ENCODE results near the gene DLGAP1. TPM values are rescaled to one million over a fixed set of nuclear protein-coding genes. Genes with fewer than 3 reads are reported as not detected.

The DLGAP1 gene
- total and polyA plus RNA-seq, 10 of the 15 experiments (the other 5 are each of a cell fraction or from before 2014, with no cell fraction given), result 0.23 to 27.6 (median 1.9) TPM

GRCh38 chr18:3874581-3874980 is 580.5 kb downstream of the DLGAP1 start:
- DNase-seq (ENCODE audit: low read depth, low spot score) (no peak), FAIRE-seq (no peak), ATAC-seq (no peak)
- no TSS peak for BruUV-seq (replicated peaks)
- WGBS (ENCODE audit: insufficient coverage, insufficient replicate concordance, low lambda C conversion rate, missing lambda C conversion rate), result 31% methylated on average over 3 of the region's 3 CpGs
- CTCF ChIA-PET, result interaction anchor here (0.6 to 2.7 kb wide), 6 partner anchors 11 to 133 kb away, joined by 3 to 14 read pairs (median 4); no protein-coding TSS in a partner anchor
- H3K9ac ChIP-seq (ENCODE audit: control insufficient read depth, insufficient read depth, low read length), result no peak overlapping the region
- H3K4me1 ChIP-seq (ENCODE audit: control insufficient read depth, insufficient read depth, low read length), result no peaks in the 10 kb centered on the region
- POLR2A ChIA-PET, result interaction anchor here (1.1 kb wide), 1 partner anchor 114 kb away, joined by 3 read pairs; no protein-coding TSS in a partner anchor
- intact Hi-C loops (cut with micrococcal nuclease; ENCODE audit: unreplicated experiment), result loop anchor here (5.0 kb wide), 1 partner anchor 162 kb away; no protein-coding TSS in a partner anchor
- TF ChIP-seq PML (IDR thresholded peaks at IDR 0.05; ENCODE audit: low read length), result no peak
- no peak for TF ChIP-seq MXI1 (IDR thresholded peaks at IDR 0.05; ENCODE audit: low read depth, low read length)
- TF ChIP-seq ZBED1 (IDR thresholded peaks at IDR 0.05; ENCODE audit: borderline replicate concordance), result no peak
- TF ChIP-seq RBBP5 (conservative IDR thresholded peaks at IDR 0.05), result no peak
- TF ChIP-seq IKZF2 (IDR thresholded peaks at IDR 0.05), result no peak
- no peak for TF ChIP-seq MTA3 (IDR thresholded peaks at IDR 0.05; ENCODE audit: borderline replicate concordance, low read length)
- no peak for TF ChIP-seq NR2C2 (IDR thresholded peaks at IDR 0.05; ENCODE audit: borderline replicate concordance, control insufficient read depth, insufficient read length, low read depth)
- no peak for TF ChIP-seq BACH1 (IDR thresholded peaks at IDR 0.05; ENCODE audit: borderline replicate concordance)
- TF ChIP-seq POU2F2 (IDR thresholded peaks at IDR 0.05; ENCODE audit: borderline replicate concordance, low read depth, low read length), result no peak
- no peak for TF ChIP-seq FOXM1 (IDR thresholded peaks at IDR 0.05; ENCODE audit: low read depth, low read length)
- TF ChIP-seq TCF7 (IDR thresholded peaks at IDR 0.05; ENCODE audit: borderline replicate concordance), result no peak
- no peak overlapping the region for H3K27ac ChIP-seq (ENCODE audit: control insufficient read depth, insufficient read depth)
- no peak overlapping the region for H2AFZ ChIP-seq (ENCODE audit: control insufficient read depth, low read depth, low read length)
- H3K79me2 ChIP-seq (ENCODE audit: control insufficient read depth, insufficient read depth, low read length), result no peaks in the 10 kb centered on the region
- no peaks in the 10 kb centered on the region; the same call in 2 of the 3 replicates for H3K9me3 ChIP-seq (replicated peaks; ENCODE audit: control insufficient read depth, insufficient read depth, low read length)
- no peaks in the 10 kb centered on the region for H3K27me3 ChIP-seq (replicated peaks in 1 of 2; ENCODE audit: control insufficient read depth in 2 of 2, insufficient read depth in 2 of 2, low read length in 1 of 2)
- RAD21 ChIA-PET (ENCODE audit: unreplicated experiment), result interaction anchor here (1.3 to 1.9 kb wide), 2 partner anchors 32 to 103 kb away, joined by 5 read pairs; no protein-coding TSS in a partner anchor
- no peak overlapping the region for H3K4me3 ChIP-seq
- in situ Hi-C loops (cut with MboI), result no loop called here
- SMC1A ChIA-PET (ENCODE audit: uncharacterized antibody, unreplicated experiment), result interaction anchor here (1.0 to 2.4 kb wide), 7 partner anchors 25 to 120 kb away, joined by 3 to 16 read pairs (median 3); no protein-coding TSS in a partner anchor
- peaks cover 0 to 6% of the 10 kb centered on the region in 2 experiments; a peak in 2 of 4 replicates for H3K36me3 ChIP-seq (ENCODE audit: control insufficient read depth in 2 of 2, insufficient read depth in 2 of 2, low read length in 1 of 2)
- H4K20me1 ChIP-seq (ENCODE audit: control insufficient read depth, insufficient read depth), result no peaks in the 10 kb centered on the region
- no peak overlapping the region for H3K4me2 ChIP-seq (ENCODE audit: control insufficient read depth, insufficient read depth)
